Urothelium cell line (cell line): Measurements from ENCODE around the gene POU4F3.

Experiments
- DNase-seq: peaks from one replicate; pipeline ENCODE4 v3.0.0; 2011; ENCODE audit warnings: low spot score, mixed read lengths
- FAIRE-seq: peaks from 2 replicates; lab custom pipeline; 2011; peaks lifted over from hg19 to GRCh38; lab: Jason Lieb, UNC

Gene POU4F3

GRCh38 chr5:146388386-146388785, 49.7 kb downstream of the POU4F3 start:
- DNase-seq (peak; percentile 21), FAIRE-seq (no peak)

- no peak for FAIRE-seq
- no peak for DNase-seq
These were observed 51.8 kb downstream of the POU4F3 start for GRCh38 chr5:146390469-146390868.
